MM.1S (cell line): ENCODE measurements around the gene IL1A.

ENCODE experiments used
- EZH2 ChIP-seq: fragments of 300-600 bp; sonication (generic); optimal IDR thresholded peaks from 2 replicates; pipeline ENCODE3; 2017; ENCODE audit warnings: low read depth, mild to moderate bottlenecking, antibody characterized with exemption, low read length, mixed read lengths
- TF ChIP-seq, protein P1 (sequence below): fragments of 300-600 bp; sonication (generic); IDR thresholded peaks from 2 replicates; pipeline ENCODE4 v1.5.1; 2016; ENCODE audit warnings: antibody characterized with exemption, low read length, mixed read lengths

- no peak for TF ChIP-seq EZH2
- TF ChIP-seq, protein P1, sequence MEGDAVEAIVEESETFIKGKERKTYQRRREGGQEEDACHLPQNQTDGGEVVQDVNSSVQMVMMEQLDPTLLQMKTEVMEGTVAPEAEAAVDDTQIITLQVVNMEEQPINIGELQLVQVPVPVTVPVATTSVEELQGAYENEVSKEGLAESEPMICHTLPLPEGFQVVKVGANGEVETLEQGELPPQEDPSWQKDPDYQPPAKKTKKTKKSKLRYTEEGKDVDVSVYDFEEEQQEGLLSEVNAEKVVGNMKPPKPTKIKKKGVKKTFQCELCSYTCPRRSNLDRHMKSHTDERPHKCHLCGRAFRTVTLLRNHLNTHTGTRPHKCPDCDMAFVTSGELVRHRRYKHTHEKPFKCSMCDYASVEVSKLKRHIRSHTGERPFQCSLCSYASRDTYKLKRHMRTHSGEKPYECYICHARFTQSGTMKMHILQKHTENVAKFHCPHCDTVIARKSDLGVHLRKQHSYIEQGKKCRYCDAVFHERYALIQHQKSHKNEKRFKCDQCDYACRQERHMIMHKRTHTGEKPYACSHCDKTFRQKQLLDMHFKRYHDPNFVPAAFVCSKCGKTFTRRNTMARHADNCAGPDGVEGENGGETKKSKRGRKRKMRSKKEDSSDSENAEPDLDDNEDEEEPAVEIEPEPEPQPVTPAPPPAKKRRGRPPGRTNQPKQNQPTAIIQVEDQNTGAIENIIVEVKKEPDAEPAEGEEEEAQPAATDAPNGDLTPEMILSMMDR: no peak
These were observed 34.8 kb upstream of the IL1A start for GRCh38 chr2:112819081-112819480.
